Measurements from ENCODE around the gene DPH3. TPM values are rescaled to one million over a fixed set of nuclear protein-coding genes. Genes with fewer than 3 reads are reported as not detected.

DPH3 gene
- total RNA-seq, 2 experiments from 2014 or later: 10.5 to 12.8 TPM

GRCh38 chr3:16304061-16305010 lies 39.6 kb upstream of the DPH3 start:
- ChIA-PET CTCF (interaction anchor here (1.1 to 7.0 kb wide), 5 partner anchors 9 to 18 kb away, joined by 3 to 56 read pairs (median 9); no protein-coding TSS in a partner anchor), POLR2A (interaction anchor here (1.0 to 11.0 kb wide), 6 partner anchors 12 to 212 kb away, joined by 3 to 268 read pairs (median 10); no protein-coding TSS in a partner anchor)
- Mint-ChIP-seq H3K27ac (peak overlapping the region; percentile 94), H3K4me3 (peak overlapping the region; percentile 83), H3K4me1 (ENCODE audit: low read depth) (peaks cover 97% of the 10 kb centered on the region), H3K36me3 (ENCODE audit: low read depth) (peaks cover 96% of the 10 kb centered on the region), H3K27me3 (no peaks in the 10 kb centered on the region), H3K9me3 (no peaks in the 10 kb centered on the region)
- H3K4me3 ChIP-seq (ENCODE audit: low read length): peak overlapping the region; percentile 30
- peak overlapping the region; percentile 56 to 78 for H3K27ac ChIP-seq (ENCODE audit: low read depth in 1 of 2, low read length in 2 of 2)
- TF ChIP-seq CTCF (IDR thresholded peaks at IDR 0.05): no peak
- DNase-seq (peak in 3 of 14 experiments; percentile 39 to 53 (median 45)), ATAC-seq (ENCODE audit: poor library complexity) (no peak)
- H3K27me3 ChIP-seq (ENCODE audit: control insufficient read depth in 1 of 2, insufficient read depth in 2 of 2, low read length in 2 of 2): no peaks in the 10 kb centered on the region
- no peaks in the 10 kb centered on the region for H3K9me3 ChIP-seq (ENCODE audit: control insufficient read depth in 1 of 2, insufficient read depth in 1 of 2, low read length in 2 of 2)
- H3K36me3 ChIP-seq (ENCODE audit: insufficient read depth, low read length): peaks cover 71% of the 10 kb centered on the region
- H3K4me1 ChIP-seq (ENCODE audit: insufficient read depth, low read length): peaks cover 73% of the 10 kb centered on the region
- intact Hi-C loops (cut with DNase I, micrococcal nuclease): loop anchor here in 1 of 2 experiments (5.0 kb wide), 1 partner anchor 73 kb away; no protein-coding TSS in a partner anchor

DNA sequence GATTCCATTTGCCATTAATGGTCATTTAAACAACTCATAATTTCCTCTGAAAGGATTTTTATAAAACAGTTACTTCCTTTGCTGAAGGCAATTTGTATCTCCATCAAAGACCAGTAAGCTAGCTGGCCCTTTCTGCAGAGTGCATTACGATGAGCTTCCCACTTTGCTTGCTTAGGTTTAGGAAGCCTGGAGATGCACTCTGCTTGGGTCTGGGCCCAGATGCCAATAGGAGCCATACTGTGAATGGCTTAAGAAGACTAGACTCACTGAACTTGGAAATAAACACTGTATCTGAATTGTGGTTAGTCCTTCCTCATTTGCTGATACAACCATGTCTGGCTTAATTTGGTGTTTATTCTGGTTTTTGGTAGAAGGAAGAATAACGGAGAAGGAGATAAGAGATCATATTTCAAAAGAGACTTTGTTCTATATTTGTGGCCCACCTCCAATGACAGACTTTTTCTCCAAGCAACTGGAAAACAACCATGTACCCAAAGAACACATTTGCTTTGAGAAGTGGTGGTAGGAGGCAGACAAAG lies 38.4 kb upstream of the DPH3 start:
- Mint-ChIP-seq H3K36me3 (ENCODE audit: low read depth) (peaks cover 97% of the 10 kb centered on the region), H3K9me3 (no peaks in the 10 kb centered on the region), H3K4me3 (peak overlapping the region; percentile 91), H3K27ac (peak overlapping the region; percentile 96), H3K27me3 (no peaks in the 10 kb centered on the region), H3K4me1 (ENCODE audit: low read depth) (peaks cover 97% of the 10 kb centered on the region)
- ChIA-PET CTCF (interaction anchor here (1.2 to 7.0 kb wide), 4 partner anchors 8 to 17 kb away, joined by 3 to 56 read pairs (median 20); no protein-coding TSS in a partner anchor), POLR2A (interaction anchor here (1.0 to 11.0 kb wide), 7 partner anchors 11 to 209 kb away, joined by 3 to 268 read pairs (median 13); partner anchors contain the start of gene OXNAD1)
- peaks cover 76% of the 10 kb centered on the region for H3K4me1 ChIP-seq (ENCODE audit: insufficient read depth, low read length)
- ATAC-seq (ENCODE audit: poor library complexity) (no peak), DNase-seq (peak in 1 of 14 experiments; percentile 4)
- peak overlapping the region; percentile 63 to 78 for H3K27ac ChIP-seq (ENCODE audit: low read depth in 1 of 2, low read length in 2 of 2)
- no peak for TF ChIP-seq CTCF (IDR thresholded peaks at IDR 0.05)
- H3K36me3 ChIP-seq (ENCODE audit: insufficient read depth, low read length): peaks cover 74% of the 10 kb centered on the region
- H3K9me3 ChIP-seq (ENCODE audit: control insufficient read depth in 1 of 2, insufficient read depth in 1 of 2, low read length in 2 of 2): no peaks in the 10 kb centered on the region
- peak overlapping the region; percentile 33 for H3K4me3 ChIP-seq (ENCODE audit: low read length)
- no peaks in the 10 kb centered on the region for H3K27me3 ChIP-seq (ENCODE audit: control insufficient read depth in 1 of 2, insufficient read depth in 2 of 2, low read length in 2 of 2)
- intact Hi-C loops (cut with DNase I, micrococcal nuclease): loop anchor here in 1 of 2 experiments (5.0 kb wide), 1 partner anchor 74 kb away; no protein-coding TSS in a partner anchor

DNA sequence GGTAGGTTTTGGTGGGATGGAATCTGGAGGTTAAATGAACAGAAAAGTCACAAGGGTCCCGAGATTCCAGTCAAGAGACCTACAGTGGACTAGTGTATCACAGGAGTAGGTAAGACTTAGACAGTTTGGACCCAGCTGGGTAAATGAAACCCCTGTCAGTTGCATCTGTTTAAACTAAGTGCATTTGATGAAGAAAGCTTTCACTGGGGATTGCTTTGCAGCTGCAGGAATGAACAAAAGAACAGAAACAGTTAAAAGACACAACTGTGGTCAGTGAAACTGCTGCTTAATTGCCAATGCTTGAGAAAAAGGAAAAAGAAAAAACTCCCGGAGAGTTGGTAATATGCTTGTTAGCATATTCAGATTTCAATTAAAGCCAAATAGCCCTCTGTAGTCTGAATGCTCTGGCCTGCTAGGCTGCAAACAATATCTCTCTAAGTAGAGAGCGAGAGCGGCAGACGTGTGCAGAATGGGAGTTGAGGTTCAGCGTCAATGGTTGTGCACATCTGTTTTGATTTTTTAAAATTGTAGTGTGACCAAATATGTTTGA lies 37.4 kb upstream of the DPH3 start:
- H3K27ac Mint-ChIP-seq: peak overlapping the region; percentile 96
- Histone ChIP-seq H3K4me3 (ENCODE audit: low read length) (peak overlapping the region; percentile 33), H3K27me3 (ENCODE audit: control insufficient read depth in 1 of 2, insufficient read depth in 2 of 2, low read length in 2 of 2) (no peaks in the 10 kb centered on the region), H3K9me3 (ENCODE audit: control insufficient read depth in 1 of 2, insufficient read depth in 1 of 2, low read length in 2 of 2) (no peaks in the 10 kb centered on the region), H3K27ac (ENCODE audit: low read depth in 1 of 2, low read length in 2 of 2) (peak overlapping the region; percentile 63 to 81), H3K4me1 (ENCODE audit: insufficient read depth, low read length) (peaks cover 76% of the 10 kb centered on the region), H3K36me3 (ENCODE audit: insufficient read depth, low read length) (peaks cover 74% of the 10 kb centered on the region)
- peak overlapping the region; percentile 91 for H3K4me3 Mint-ChIP-seq
- ChIA-PET POLR2A (interaction anchor here (1.0 to 11.0 kb wide), 11 partner anchors 7 to 210 kb away, joined by 3 to 268 read pairs (median 7); no protein-coding TSS in a partner anchor), CTCF (interaction anchor here (6.4 to 7.0 kb wide), 2 partner anchors 10 to 17 kb away, joined by 32 to 56 read pairs; no protein-coding TSS in a partner anchor)
- H3K9me3 Mint-ChIP-seq: no peaks in the 10 kb centered on the region
- H3K27me3 Mint-ChIP-seq: no peaks in the 10 kb centered on the region
- peaks cover 97% of the 10 kb centered on the region for H3K4me1 Mint-ChIP-seq (ENCODE audit: low read depth)
- DNase-seq: peak in 1 of 14 experiments; percentile 4
- intact Hi-C loops (cut with DNase I, micrococcal nuclease): loop anchor here in 1 of 2 experiments (5.0 kb wide), 1 partner anchor 75 kb away; no protein-coding TSS in a partner anchor
- no peak for TF ChIP-seq CTCF (IDR thresholded peaks at IDR 0.05)
- H3K36me3 Mint-ChIP-seq (ENCODE audit: low read depth): peaks cover 97% of the 10 kb centered on the region
- no peak for ATAC-seq (ENCODE audit: poor library complexity)
